ENCODE data around the gene DHRS3. TPM values are rescaled to one million over a fixed set of nuclear protein-coding genes. Genes with fewer than 3 reads are reported as not detected.

The DHRS3 gene
- total RNA-seq, 1 experiment from 2014 or later: 154 TPM

GRCh38 chr1:12544992-12545391 lies 73.0 kb downstream of the DHRS3 start:
- no peak overlapping the region for H3K27ac ChIP-seq
- no peak overlapping the region for H3K4me3 ChIP-seq
- H3F3A ChIP-seq (ENCODE audit: insufficient read depth, low read depth): peaks cover 8% of the 10 kb centered on the region
- TF ChIP-seq EZH2 (IDR thresholded peaks at IDR 0.05; ENCODE audit: low read depth): no peak
- TF ChIP-seq CTCF (conservative IDR thresholded peaks at IDR 0.05): no peak
- ChIA-PET POLR2A (ENCODE audit: unreplicated experiment) (no interaction called here), CTCF (no interaction called here)
- no peaks in the 10 kb centered on the region for H3K79me2 ChIP-seq (ENCODE audit: low read depth)
- H3K9me3 ChIP-seq (ENCODE audit: insufficient read depth, low read depth): no peaks in the 10 kb centered on the region
- no peak for DNase-seq
- no peaks in the 10 kb centered on the region for H4K20me1 ChIP-seq (ENCODE audit: insufficient read depth)
- no TSS peak for BruUV-seq (replicated peaks)
- no peaks in the 10 kb centered on the region for H3K9me2 ChIP-seq (ENCODE audit: insufficient read depth)
- no peaks in the 10 kb centered on the region for H3K27me3 ChIP-seq (ENCODE audit: insufficient read depth, low read depth)
- no peak overlapping the region for H2AFZ ChIP-seq
- intact Hi-C loops (cut with micrococcal nuclease; ENCODE audit: unreplicated experiment): no loop called here
- no peak overlapping the region for H3K4me2 ChIP-seq
- peaks cover 13% of the 10 kb centered on the region for H3K4me1 ChIP-seq (replicated peaks; ENCODE audit: insufficient read depth)
- no peaks in the 10 kb centered on the region for H3K36me3 ChIP-seq (ENCODE audit: low read depth)

DNA sequence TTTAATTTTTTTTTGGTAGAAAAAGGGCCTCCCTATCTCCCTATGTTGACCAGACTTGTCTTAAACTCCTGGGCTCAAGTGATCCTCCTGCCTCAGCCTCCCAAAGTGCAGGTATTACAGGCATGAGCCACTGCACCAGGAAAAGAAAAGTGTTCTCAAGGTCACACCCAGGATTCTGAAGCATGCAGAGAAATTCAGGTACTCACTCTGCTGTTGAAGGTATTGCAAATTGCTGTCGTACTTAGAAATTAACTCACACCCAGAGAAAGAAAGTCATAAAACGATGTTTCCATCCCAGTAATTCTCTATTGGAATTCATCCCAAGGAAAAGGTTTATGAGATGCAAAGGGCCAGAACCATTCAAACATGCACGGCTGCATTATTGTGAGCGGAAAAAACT lies 73.7 kb downstream of the DHRS3 start:
- no TSS peak for BruUV-seq (replicated peaks)
- ChIA-PET CTCF (no interaction called here), POLR2A (ENCODE audit: unreplicated experiment) (no interaction called here)
- H3K9me3 ChIP-seq (ENCODE audit: insufficient read depth, low read depth): no peaks in the 10 kb centered on the region
- no peak overlapping the region for H3K4me2 ChIP-seq
- no peaks in the 10 kb centered on the region for H3K9me2 ChIP-seq (ENCODE audit: insufficient read depth)
- TF ChIP-seq CTCF (conservative IDR thresholded peaks at IDR 0.05) (no peak), EZH2 (IDR thresholded peaks at IDR 0.05; ENCODE audit: low read depth) (no peak)
- intact Hi-C loops (cut with micrococcal nuclease; ENCODE audit: unreplicated experiment): no loop called here
- no peak for DNase-seq
- peaks cover 7% of the 10 kb centered on the region for H3K4me1 ChIP-seq (replicated peaks; ENCODE audit: insufficient read depth)
- no peaks in the 10 kb centered on the region for H3K27me3 ChIP-seq (ENCODE audit: insufficient read depth, low read depth)
- H2AFZ ChIP-seq: no peak overlapping the region
- no peaks in the 10 kb centered on the region for H3K36me3 ChIP-seq (ENCODE audit: low read depth)
- H3F3A ChIP-seq (ENCODE audit: insufficient read depth, low read depth): peaks cover 4% of the 10 kb centered on the region; the same call in 1 of the 2 replicates
- no peaks in the 10 kb centered on the region for H4K20me1 ChIP-seq (ENCODE audit: insufficient read depth)
- H3K79me2 ChIP-seq (ENCODE audit: low read depth): no peaks in the 10 kb centered on the region
- no peak overlapping the region for H3K4me3 ChIP-seq
- no peak overlapping the region for H3K27ac ChIP-seq

GRCh38 chr1:12543740-12544154 lies 74.3 kb downstream of the DHRS3 start:
- ChIA-PET CTCF (no interaction called here), POLR2A (ENCODE audit: unreplicated experiment) (no interaction called here)
- Histone ChIP-seq H2AFZ (no peak overlapping the region), H3K4me3 (no peak overlapping the region), H3K27me3 (ENCODE audit: insufficient read depth, low read depth) (no peaks in the 10 kb centered on the region), H3K9me3 (ENCODE audit: insufficient read depth, low read depth) (no peaks in the 10 kb centered on the region), H4K20me1 (ENCODE audit: insufficient read depth) (no peaks in the 10 kb centered on the region), H3K36me3 (ENCODE audit: low read depth) (no peaks in the 10 kb centered on the region), H3K79me2 (ENCODE audit: low read depth) (no peaks in the 10 kb centered on the region), H3K9me2 (ENCODE audit: insufficient read depth) (no peaks in the 10 kb centered on the region), H3K4me2 (no peak overlapping the region), H3K4me1 (replicated peaks; ENCODE audit: insufficient read depth) (peaks cover under 1% of the 10 kb centered on the region; the same call in 1 of the 2 replicates), H3F3A (ENCODE audit: insufficient read depth, low read depth) (no peaks in the 10 kb centered on the region), H3K27ac (no peak overlapping the region)
- intact Hi-C loops (cut with micrococcal nuclease; ENCODE audit: unreplicated experiment): no loop called here
- DNase-seq: no peak
- TF ChIP-seq EZH2 (IDR thresholded peaks at IDR 0.05; ENCODE audit: low read depth) (no peak), CTCF (conservative IDR thresholded peaks at IDR 0.05) (no peak)
- BruUV-seq (replicated peaks): no TSS peak

All from PC-9 (cell line).